IMR-90 (cell line): Measurements from ENCODE around the gene AQP6. TPM values are rescaled to one million over a fixed set of nuclear protein-coding genes. Genes with fewer than 3 reads are reported as not detected.

Experiments
- ATAC-seq: fragments of 200-7000 bp; cut with Tn5 transposase; 2 replicates; pipeline ENCODE4 v1.9.1; 2020; ENCODE audit warnings: low read depth, mild to moderate bottlenecking, moderate library complexity
- BruUV-seq: library from RNA; stranded (reverse); fragments of 400-500 nt; replicated peaks from 2 replicates; lab custom pipeline; 2021; lab: Mats Ljungman, UMichigan
- CTCF ChIA-PET: fragments of 300-600 bp; formaldehyde crosslinking; extraction: SDS; loops from one replicate; lab custom pipeline; 2021; ENCODE audit warnings: antibody characterized with exemption; lab: Yijun Ruan, JAX
- POLR2A ChIA-PET: fragments of 300-600 bp; sonication (Branson Sonifier 250); formaldehyde crosslinking; loops from one replicate; lab custom pipeline; 2022; ENCODE audit warnings: antibody characterized with exemption; ENCODE audit not compliant: unreplicated experiment; lab: Charles Lee
- DNase-seq: peaks from one replicate; pipeline ENCODE4 v3.0.0; 2013
- H2AFZ ChIP-seq: replicated peaks from 2 replicates; pipeline ENCODE3; 2013; ENCODE audit warnings: low read length, mild to moderate bottlenecking; ENCODE audit not compliant: poor library complexity
- H2AK5ac ChIP-seq: 2 replicates; pipeline ENCODE4 v1.6.1; 2013; ENCODE audit warnings: low read depth, low read length, inconsistent platforms
- H2AK9ac ChIP-seq: replicated peaks from 2 replicates; pipeline ENCODE3; 2013; ENCODE audit warnings: mild to moderate bottlenecking, low read depth, low read length, moderate library complexity; ENCODE audit not compliant: poor library complexity
- H2BK120ac ChIP-seq: 2 replicates; pipeline ENCODE4 v1.6.1; 2013; ENCODE audit warnings: low read depth, low read length, inconsistent platforms
- H2BK15ac ChIP-seq: 3 replicates; pipeline ENCODE4 v1.6.1; 2013; ENCODE audit warnings: low read depth, low read length, inconsistent platforms
- H2BK20ac ChIP-seq: 2 replicates; pipeline ENCODE4 v1.6.1; 2013; ENCODE audit warnings: low read depth, mild to moderate bottlenecking, inconsistent platforms, low read length, moderate library complexity
- H2BK5ac ChIP-seq: 2 replicates; pipeline ENCODE4 v1.6.1; 2013; ENCODE audit warnings: mild to moderate bottlenecking, low read depth, low read length, inconsistent platforms; ENCODE audit not compliant: poor library complexity, severe bottlenecking
- H3K14ac ChIP-seq: replicated peaks from 2 replicates; pipeline ENCODE4 v1.6.1; 2013; ENCODE audit warnings: low read depth, low read length, inconsistent platforms
- H3K18ac ChIP-seq: 2 replicates; pipeline ENCODE4 v1.6.1; 2013; ENCODE audit warnings: low read depth, low read length, control low read depth
- H3K23ac ChIP-seq: 2 replicates; pipeline ENCODE4 v1.6.1; 2013; ENCODE audit warnings: low read depth, low read length, inconsistent platforms
- H3K27ac ChIP-seq: 2 replicates; pipeline ENCODE4 v1.5.1; 2013; ENCODE audit warnings: mild to moderate bottlenecking, control low read depth, low read length; ENCODE audit not compliant: insufficient read depth
- H3K27me3 ChIP-seq: 2 replicates; pipeline ENCODE4 v1.6.1; 2013; ENCODE audit warnings: low read length; ENCODE audit not compliant: control insufficient read depth, insufficient read depth
- H3K36me3 ChIP-seq: 2 replicates; pipeline ENCODE4 v1.6.1; 2013; ENCODE audit warnings: low read length, mixed read lengths; ENCODE audit not compliant: control insufficient read depth, insufficient read depth
- H3K4ac ChIP-seq: 2 replicates; pipeline ENCODE4 v1.6.1; 2013; ENCODE audit warnings: low read depth, low read length, inconsistent platforms
- H3K4me1 ChIP-seq: 2 replicates; pipeline ENCODE4 v1.6.1; 2013; ENCODE audit warnings: low read length, mixed read lengths; ENCODE audit not compliant: control insufficient read depth, insufficient read depth
- H3K4me2 ChIP-seq: 2 replicates; pipeline ENCODE4 v1.6.1; 2013; ENCODE audit warnings: low read depth, mild to moderate bottlenecking, control low read depth, low read length, moderate library complexity
- H3K4me3 ChIP-seq: 2 replicates; pipeline ENCODE4 v1.5.1; 2013; ENCODE audit warnings: low read depth, mild to moderate bottlenecking, control low read depth, low read length, moderate library complexity; ENCODE audit not compliant: insufficient read depth
- H3K56ac ChIP-seq: 2 replicates; pipeline ENCODE4 v1.6.1; 2013; ENCODE audit warnings: low read length, inconsistent platforms; ENCODE audit not compliant: insufficient read depth; ENCODE audit errors: extremely low read depth
- H3K79me1 ChIP-seq, 2 experiments: 2 replicates each; pipeline ENCODE4 v1.6.1; 2013; ENCODE audit warnings: low read length in 2 of 2, inconsistent platforms in 1 of 2, low read depth in 1 of 2
- H3K9ac ChIP-seq: 2 replicates; pipeline ENCODE4 v1.6.1; 2013; ENCODE audit warnings: low read depth, low read length, control low read depth
- H3K9me1 ChIP-seq: 2 replicates; pipeline ENCODE4 v1.6.1; 2013; ENCODE audit warnings: low read length, inconsistent platforms; ENCODE audit not compliant: insufficient read depth
- H3K9me3 ChIP-seq: 2 replicates; pipeline ENCODE4 v1.6.1; 2013; ENCODE audit warnings: low read length; ENCODE audit not compliant: control insufficient read depth, insufficient read depth
- H4K20me1 ChIP-seq: 2 replicates; pipeline ENCODE4 v1.6.1; 2013; ENCODE audit warnings: low read length, inconsistent platforms; ENCODE audit not compliant: insufficient read depth
- H4K5ac ChIP-seq: 2 replicates; pipeline ENCODE4 v1.6.1; 2013; ENCODE audit warnings: mild to moderate bottlenecking, low read depth, low read length, control low read depth
- H4K8ac ChIP-seq, 2 experiments: 2 replicates each; pipeline ENCODE4 v1.6.1; 2013; ENCODE audit warnings: low read depth in 2 of 2, low read length in 2 of 2, control low read depth in 1 of 2, inconsistent platforms in 1 of 2
- H4K91ac ChIP-seq: 2 replicates; pipeline ENCODE4 v1.6.1; 2013; ENCODE audit warnings: low read depth, low read length, inconsistent platforms; ENCODE audit not compliant: insufficient read depth
- BHLHE40 ChIP-seq: fragments of 150-350 bp; IDR thresholded peaks from 2 replicates; pipeline ENCODE4 v1.6.1; 2016; ENCODE audit warnings: mild to moderate bottlenecking, low read depth, low read length
- CEBPB ChIP-seq: IDR thresholded peaks from 2 replicates; pipeline ENCODE4 v1.6.1; 2012; ENCODE audit warnings: low read depth, low read length, improper control_type of control experiment
- CHD1 ChIP-seq: IDR thresholded peaks from 2 replicates; pipeline ENCODE4 v1.6.1; 2012; ENCODE audit warnings: low read depth, low read length, improper control_type of control experiment
- ELK1 ChIP-seq: fragments of 150-350 bp; IDR thresholded peaks from 2 replicates; pipeline ENCODE4 v1.6.1; 2016; ENCODE audit warnings: low read depth, mild to moderate bottlenecking, low read length, moderate library complexity, borderline replicate concordance
- FOS ChIP-seq: fragments of 150-350 bp; IDR thresholded peaks from 2 replicates; pipeline ENCODE4 v1.6.1; 2016; ENCODE audit warnings: low read depth, low read length
- MAFK ChIP-seq: IDR thresholded peaks from 2 replicates; pipeline ENCODE4 v1.6.1; 2012; ENCODE audit warnings: low read depth, low read length, improper control_type of control experiment
- MAZ ChIP-seq: IDR thresholded peaks from 2 replicates; pipeline ENCODE4 v1.6.1; 2012; ENCODE audit warnings: low read depth, mild to moderate bottlenecking, low read length, improper control_type of control experiment, moderate library complexity, borderline replicate concordance
- MXI1 ChIP-seq: IDR thresholded peaks from 2 replicates; pipeline ENCODE4 v1.6.1; 2012; ENCODE audit warnings: low read depth, mild to moderate bottlenecking, low read length, moderate library complexity, borderline replicate concordance
- NFE2L2 ChIP-seq: fragments of 150-350 bp; IDR thresholded peaks from 2 replicates; pipeline ENCODE4 v1.6.1; 2016; ENCODE audit warnings: low read depth, mild to moderate bottlenecking, low read length
- POLR2A ChIP-seq: IDR thresholded peaks from 2 replicates; pipeline ENCODE4 v1.6.1; 2012; ENCODE audit warnings: mild to moderate bottlenecking, low read depth, low read length
- RAD21 ChIP-seq: IDR thresholded peaks from 2 replicates; pipeline ENCODE4 v1.6.1; 2012; ENCODE audit warnings: low read length, improper control_type of control experiment
- RCOR1 ChIP-seq: IDR thresholded peaks from 2 replicates; pipeline ENCODE4 v1.6.1; 2012; ENCODE audit warnings: mild to moderate bottlenecking, low read length, improper control_type of control experiment; ENCODE audit not compliant: insufficient replicate concordance
- RFX5 ChIP-seq: IDR thresholded peaks from 2 replicates; pipeline ENCODE4 v1.8.0; 2012; ENCODE audit warnings: low read depth, mild to moderate bottlenecking, low read length, moderate library complexity
- SMC3 ChIP-seq: fragments of 150-350 bp; IDR thresholded peaks from 2 replicates; pipeline ENCODE4 v1.6.1; 2016; ENCODE audit warnings: low read depth, mild to moderate bottlenecking, antibody characterized with exemption, low read length, moderate library complexity
- USF2 ChIP-seq: fragments of 150-350 bp; IDR thresholded peaks from 2 replicates; pipeline ENCODE4 v1.6.1; 2017; ENCODE audit warnings: mild to moderate bottlenecking, antibody characterized with exemption, low read length, low read depth
- dilution Hi-C: fragments of 300-500 bp; cut with HindIII; formaldehyde crosslinking; loops from one replicate; pipeline ENCODE4 v1.14.3; 2018; ENCODE audit warnings: low sequenced_read_pairs; ENCODE audit not compliant: unreplicated experiment
- in situ Hi-C: fragments of 300-500 bp; cut with MboI; formaldehyde crosslinking; loops from 3 replicates; pipeline ENCODE4 v1.14.3; 2019; ENCODE audit warnings: low sequenced_read_pairs, inconsistent platforms, mixed read lengths
- intact Hi-C: fragments of 100-400 bp; cut with micrococcal nuclease; formaldehyde crosslinking; loops from 2 replicates; pipeline ENCODE4 v1.10.0; 2022
- polyA plus RNA-seq, 3 experiments: library from polyadenylated mRNA; depleted of rRNA; stranded (reverse); fragments of >200 nt; gene quantifications; 2 replicates each; pipeline ENCODE4 v1.2.3, GENCODE V29; 2012; ENCODE audit warnings: low replicate concordance in 1 of 3
- total RNA-seq: library from RNA; depleted of rRNA; stranded (reverse); fragments of >200 nt; gene quantifications from 2 replicates; pipeline ENCODE4 v1.2.3, GENCODE V29; 2012
- TF ChIP-seq, protein P1 (sequence below): conservative IDR thresholded peaks from 2 replicates; pipeline ENCODE4 v1.5.1; 2012; ENCODE audit warnings: mild to moderate bottlenecking, low read depth, low read length, improper control_type of control experiment

AQP6 gene
- total and polyA plus RNA-seq, 2 of the 4 experiments (the other 2 are of a cell fraction) = not detected

DNA sequence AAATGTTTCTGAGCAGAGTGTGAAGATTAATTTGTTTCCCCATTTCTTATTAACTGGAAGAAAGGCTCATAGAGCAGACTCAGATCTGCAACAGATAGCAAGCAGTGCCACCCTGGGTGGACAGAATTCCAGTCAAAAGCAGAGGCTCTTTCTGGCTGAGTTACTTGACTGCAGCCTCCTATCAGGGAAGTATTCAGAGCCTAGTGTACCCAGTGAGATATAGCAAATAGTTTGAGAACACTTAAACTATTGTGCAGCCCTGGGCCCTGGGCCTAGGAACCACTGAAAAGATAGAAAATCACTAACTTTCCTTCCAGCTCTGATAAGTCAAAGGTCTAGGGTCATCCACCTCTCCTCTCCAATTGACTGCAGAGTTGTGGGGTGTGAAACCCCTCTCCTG is 33.4 kb upstream of the AQP6 start:
- Histone ChIP-seq H3K4me1 (no peaks in the 10 kb centered on the region), H3K9me3 (no peaks in the 10 kb centered on the region), H3K18ac (no peak overlapping the region), H3K4ac (no peak overlapping the region), H2BK5ac (no peak overlapping the region), H3K56ac (no peak overlapping the region), H3K36me3 (no peaks in the 10 kb centered on the region), H4K5ac (no peak overlapping the region), H3K27me3 (no peaks in the 10 kb centered on the region), H3K79me1 (no peaks in the 10 kb centered on the region), H3K27ac (no peak overlapping the region), H2BK120ac (no peak overlapping the region), H3K9me1 (no peaks in the 10 kb centered on the region), H4K91ac (no peak overlapping the region), H2BK20ac (no peak overlapping the region), H3K14ac (no peak overlapping the region), H4K20me1 (no peaks in the 10 kb centered on the region), H2AK5ac (no peak overlapping the region), H3K4me2 (no peak overlapping the region), H2AFZ (no peak overlapping the region), H4K8ac (no peak overlapping the region), H3K23ac (no peak overlapping the region), H2BK15ac (no peak overlapping the region), H3K9ac (no peak overlapping the region), H3K4me3 (no peak overlapping the region), H2AK9ac (no peak overlapping the region)
- ATAC-seq (no peak), DNase-seq (no peak)
- POLR2A ChIA-PET = no interaction called here
- dilution Hi-C loops = no loop called here
- no TSS peak for BruUV-seq
- TF ChIP-seq SMC3 = no peak
- TF ChIP-seq RAD21 = no peak
- TF ChIP-seq POLR2A = no peak
- no peak for TF ChIP-seq CEBPB
- no peak for TF ChIP-seq RCOR1
- no peak for TF ChIP-seq MAZ
- TF ChIP-seq MXI1 = no peak
- TF ChIP-seq, protein P1, sequence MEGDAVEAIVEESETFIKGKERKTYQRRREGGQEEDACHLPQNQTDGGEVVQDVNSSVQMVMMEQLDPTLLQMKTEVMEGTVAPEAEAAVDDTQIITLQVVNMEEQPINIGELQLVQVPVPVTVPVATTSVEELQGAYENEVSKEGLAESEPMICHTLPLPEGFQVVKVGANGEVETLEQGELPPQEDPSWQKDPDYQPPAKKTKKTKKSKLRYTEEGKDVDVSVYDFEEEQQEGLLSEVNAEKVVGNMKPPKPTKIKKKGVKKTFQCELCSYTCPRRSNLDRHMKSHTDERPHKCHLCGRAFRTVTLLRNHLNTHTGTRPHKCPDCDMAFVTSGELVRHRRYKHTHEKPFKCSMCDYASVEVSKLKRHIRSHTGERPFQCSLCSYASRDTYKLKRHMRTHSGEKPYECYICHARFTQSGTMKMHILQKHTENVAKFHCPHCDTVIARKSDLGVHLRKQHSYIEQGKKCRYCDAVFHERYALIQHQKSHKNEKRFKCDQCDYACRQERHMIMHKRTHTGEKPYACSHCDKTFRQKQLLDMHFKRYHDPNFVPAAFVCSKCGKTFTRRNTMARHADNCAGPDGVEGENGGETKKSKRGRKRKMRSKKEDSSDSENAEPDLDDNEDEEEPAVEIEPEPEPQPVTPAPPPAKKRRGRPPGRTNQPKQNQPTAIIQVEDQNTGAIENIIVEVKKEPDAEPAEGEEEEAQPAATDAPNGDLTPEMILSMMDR = no peak
- no peak for TF ChIP-seq BHLHE40
- TF ChIP-seq MAFK = no peak
- TF ChIP-seq RFX5 = no peak
- no peak for TF ChIP-seq FOS
- TF ChIP-seq USF2 = no peak
- no peak for TF ChIP-seq NFE2L2
- no peak for TF ChIP-seq ELK1
- TF ChIP-seq CHD1 = no peak
- CTCF ChIA-PET = no interaction called here
- intact Hi-C loops = no loop called here
- in situ Hi-C loops = no loop called here
